ENCODE results near the gene TMC3. TPM values are rescaled to one million over a fixed set of nuclear protein-coding genes. Genes with fewer than 3 reads are reported as not detected.

Gene TMC3
- total RNA-seq, 1 donor from 2014 or later = not detected

DNA sequence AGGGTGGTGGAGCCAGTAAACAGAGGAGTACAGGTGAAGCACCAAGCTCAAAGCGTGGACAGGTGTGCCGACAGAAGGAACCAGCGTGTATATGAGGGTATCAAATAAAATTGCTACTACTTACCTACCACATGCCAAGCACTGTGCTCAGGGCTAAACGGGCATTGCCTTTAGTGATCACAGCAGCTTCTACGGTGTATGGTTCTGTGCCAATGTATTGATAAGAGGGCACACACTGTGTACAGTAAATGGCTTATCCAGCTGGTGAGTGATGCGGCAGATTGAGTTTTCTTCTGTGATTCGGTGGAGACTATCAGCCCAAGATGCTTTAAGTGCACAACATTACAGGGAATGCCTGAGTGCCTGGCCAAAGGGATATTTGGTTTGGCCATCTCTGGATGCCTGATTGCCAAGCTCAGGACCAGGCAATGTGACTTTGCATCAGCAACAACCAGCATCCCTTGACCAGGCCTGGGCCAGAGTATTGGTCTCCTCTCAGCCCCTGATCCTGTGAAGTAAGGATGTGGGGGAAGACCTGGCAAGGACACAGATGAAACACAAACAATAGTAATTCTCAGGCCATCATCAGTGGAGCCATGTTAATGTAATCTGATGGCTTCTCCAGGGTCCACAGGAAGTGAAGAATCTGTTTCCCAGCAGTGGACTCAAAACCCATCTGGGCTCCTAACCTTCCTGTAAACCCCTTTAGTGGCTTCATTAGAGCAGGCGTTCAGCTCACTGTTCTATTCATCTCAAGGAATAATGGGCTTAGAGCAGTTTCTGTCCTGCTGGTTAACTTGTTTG, 64.2 kb downstream of the TMC3 start:
- DNase-seq (ENCODE audit: low read depth) = no peak
- no peak for TF ChIP-seq CTCF (IDR thresholded peaks at IDR 0.05; ENCODE audit: insufficient read depth, low read length, poor library complexity, severe bottlenecking)
- H3K4me3 ChIP-seq (ENCODE audit: low read depth, low read length) = no peak overlapping the region

DNA sequence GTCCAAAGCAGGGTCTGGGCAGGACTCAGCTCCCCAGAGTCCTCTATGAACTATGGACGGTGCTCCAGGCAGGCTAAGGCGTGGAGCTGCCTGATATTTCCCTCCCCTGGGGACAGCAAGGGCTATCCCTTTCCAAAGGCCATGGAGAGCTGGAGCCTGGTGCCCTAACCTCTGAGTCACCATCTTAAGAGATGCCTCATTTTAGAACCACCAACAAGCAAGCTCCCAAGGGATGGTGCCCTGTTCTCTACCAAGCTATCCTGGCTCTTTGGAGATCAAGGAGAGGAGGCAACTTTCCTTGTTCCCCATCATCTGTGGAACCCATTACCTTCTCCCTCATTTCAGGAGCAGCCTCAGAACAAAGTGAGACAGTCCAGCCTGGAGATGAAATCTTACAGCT, 65.8 kb downstream of the TMC3 start:
- no peak for DNase-seq (ENCODE audit: low read depth)
- Histone ChIP-seq H3K4me3 (ENCODE audit: low read depth, low read length) (no peak overlapping the region), H3K36me3 (ENCODE audit: control insufficient read depth, insufficient read depth, low read length) (no peaks in the 10 kb centered on the region), H3K27me3 (ENCODE audit: control insufficient read depth, insufficient read depth, low read length) (peaks cover 2% of the 10 kb centered on the region)
- no peak for TF ChIP-seq CTCF (IDR thresholded peaks at IDR 0.05; ENCODE audit: insufficient read depth, low read length, poor library complexity, severe bottlenecking)

More for the DNA sequence above, 64.2 kb downstream of the TMC3 start:
- Histone ChIP-seq H3K36me3 (ENCODE audit: control insufficient read depth, insufficient read depth, low read length) (no peaks in the 10 kb centered on the region), H3K27me3 (ENCODE audit: control insufficient read depth, insufficient read depth, low read length) (no peaks in the 10 kb centered on the region)

DNA sequence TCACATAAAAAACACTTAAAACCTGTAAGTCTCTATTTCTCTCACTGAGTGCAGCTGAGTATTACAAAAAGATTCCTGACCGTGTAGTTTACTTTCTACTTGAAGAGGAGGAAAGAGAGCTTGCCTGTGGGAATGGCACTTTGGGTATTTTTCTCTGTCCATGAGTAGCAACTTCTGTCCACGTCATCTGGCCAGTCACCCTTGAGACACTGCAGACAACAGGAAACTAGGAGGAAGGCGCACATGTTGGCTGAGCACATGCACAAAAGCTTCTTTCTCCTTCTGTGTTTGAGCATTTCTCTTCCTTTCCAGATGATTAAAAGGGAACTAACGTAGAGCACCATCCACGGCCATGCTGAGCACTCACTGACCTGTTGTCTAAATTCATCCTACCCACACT, 69.8 kb downstream of the TMC3 start:
- Histone ChIP-seq H3K36me3 (ENCODE audit: control insufficient read depth, insufficient read depth, low read length) (no peaks in the 10 kb centered on the region), H3K27me3 (ENCODE audit: control insufficient read depth, insufficient read depth, low read length) (peaks cover 2% of the 10 kb centered on the region), H3K4me3 (ENCODE audit: low read depth, low read length) (no peak overlapping the region)
- no peak for DNase-seq (ENCODE audit: low read depth)
- TF ChIP-seq CTCF (IDR thresholded peaks at IDR 0.05; ENCODE audit: insufficient read depth, low read length, poor library complexity, severe bottlenecking) = no peak

- Histone ChIP-seq H3K36me3 (ENCODE audit: control insufficient read depth, insufficient read depth, low read length) (no peaks in the 10 kb centered on the region), H3K4me3 (ENCODE audit: low read depth, low read length) (no peak overlapping the region), H3K27me3 (ENCODE audit: control insufficient read depth, insufficient read depth, low read length) (peaks cover 2% of the 10 kb centered on the region)
- DNase-seq (ENCODE audit: low read depth) = no peak
- TF ChIP-seq CTCF (IDR thresholded peaks at IDR 0.05; ENCODE audit: insufficient read depth, low read length, poor library complexity, severe bottlenecking) = no peak
These were observed 70.5 kb downstream of the TMC3 start for GRCh38 chr15:81303244-81304225.

- no peak for TF ChIP-seq CTCF (IDR thresholded peaks at IDR 0.05; ENCODE audit: insufficient read depth, low read length, poor library complexity, severe bottlenecking)
- Histone ChIP-seq H3K36me3 (ENCODE audit: control insufficient read depth, insufficient read depth, low read length) (no peaks in the 10 kb centered on the region), H3K27me3 (ENCODE audit: control insufficient read depth, insufficient read depth, low read length) (peaks cover 4% of the 10 kb centered on the region), H3K4me3 (ENCODE audit: low read depth, low read length) (no peak overlapping the region)
- DNase-seq (ENCODE audit: low read depth) = no peak
These were observed 71.3 kb downstream of the TMC3 start for GRCh38 chr15:81302701-81303109.

Measured in kidney epithelial cell (primary cell).